Left kidney (tissue), 2 donors: ENCODE data around the gene AXIN1. TPM values are rescaled to one million over a fixed set of nuclear protein-coding genes. Genes with fewer than 3 reads are reported as not detected.

Source experiments
- DNase-seq: peaks from one replicate; pipeline ENCODE4 v3.0.0-alpha.2; 2013
- polyA plus RNA-seq: library from polyadenylated mRNA; unstranded; fragments of 120-200 nt; gene quantifications from one replicate; pipeline ENCODE4 v1.2.1, GENCODE V29; 2013; ENCODE audit not compliant: insufficient read length

The AXIN1 gene
- polyA plus RNA-seq, 1 donor = 14.7 TPM

- no peak for DNase-seq
Measured at GRCh38 chr16:283033-283805, 69.3 kb downstream of the AXIN1 start, which contains the start of gene PDIA2. Gene PDIA2 (plus strand): TSS chr16:283164. CDS start chr16:283170, 6 bp downstream.

GRCh38 chr16:282491-282890, 70.0 kb downstream of the AXIN1 start:
- no peak for DNase-seq

GRCh38 chr16:281660-282255, 70.8 kb downstream of the AXIN1 start:
- DNase-seq = no peak

DNA sequence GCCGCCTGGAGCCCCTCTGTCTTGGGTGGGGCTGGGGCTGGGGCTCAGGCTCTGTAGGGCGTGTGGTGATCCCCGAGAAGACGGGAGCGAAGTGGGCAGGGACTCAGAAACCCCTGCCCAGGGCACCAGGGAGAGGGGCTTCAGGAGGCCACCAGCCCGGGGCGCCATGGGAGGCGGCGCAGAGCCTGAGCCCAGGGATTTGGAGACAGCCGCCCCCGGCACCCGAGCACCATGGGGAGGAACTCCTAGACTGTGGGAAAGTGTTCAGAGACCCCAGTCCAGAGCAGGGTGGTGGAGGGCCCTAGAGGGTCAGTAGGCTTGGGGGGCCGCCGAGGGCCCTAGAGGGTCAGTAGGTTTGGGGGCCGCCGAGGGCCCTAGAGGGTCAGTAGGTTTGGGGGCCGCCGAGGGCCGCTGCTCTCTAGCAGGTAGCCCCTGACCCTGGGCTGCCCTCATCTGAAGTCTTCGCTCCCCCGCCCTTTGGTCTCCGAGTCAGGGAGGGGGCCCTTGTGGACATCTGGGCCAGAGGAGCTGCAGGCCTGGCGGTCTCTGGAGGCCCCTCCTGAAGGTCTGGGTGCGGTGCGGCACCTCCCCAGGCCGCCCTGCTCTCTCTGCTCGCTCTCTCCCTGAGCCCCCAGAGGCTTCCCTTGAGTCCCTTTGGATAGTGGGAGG, 71.4 kb downstream of the AXIN1 start:
- no peak for DNase-seq

DNA sequence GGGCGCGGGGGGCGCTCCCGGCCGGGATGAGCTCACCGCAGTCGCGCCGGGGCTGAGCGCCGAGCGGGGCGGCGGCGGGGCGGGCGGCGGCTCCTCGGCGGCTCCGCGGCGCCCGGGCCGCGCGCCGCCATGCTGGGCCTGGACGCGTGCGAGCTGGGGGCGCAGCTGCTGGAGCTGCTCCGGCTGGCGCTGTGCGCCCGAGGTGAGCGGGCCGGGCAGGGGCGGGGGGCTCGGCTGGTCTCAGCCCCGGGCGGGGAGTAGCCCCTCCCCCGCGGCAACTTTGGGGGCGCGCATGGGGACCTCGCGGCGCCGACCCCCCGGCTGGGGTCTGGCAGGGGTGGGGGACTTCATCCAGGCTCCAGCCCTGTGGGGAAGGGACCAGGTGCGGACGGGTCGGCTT, 72.0 kb downstream of the AXIN1 start, which contains the start of gene ARHGDIG:
ARHGDIG (plus strand) TSS at position 40 of the 400 bp plus-strand sequence; CDS start at position 130, 90 bp downstream.
- no peak for DNase-seq

DNA sequence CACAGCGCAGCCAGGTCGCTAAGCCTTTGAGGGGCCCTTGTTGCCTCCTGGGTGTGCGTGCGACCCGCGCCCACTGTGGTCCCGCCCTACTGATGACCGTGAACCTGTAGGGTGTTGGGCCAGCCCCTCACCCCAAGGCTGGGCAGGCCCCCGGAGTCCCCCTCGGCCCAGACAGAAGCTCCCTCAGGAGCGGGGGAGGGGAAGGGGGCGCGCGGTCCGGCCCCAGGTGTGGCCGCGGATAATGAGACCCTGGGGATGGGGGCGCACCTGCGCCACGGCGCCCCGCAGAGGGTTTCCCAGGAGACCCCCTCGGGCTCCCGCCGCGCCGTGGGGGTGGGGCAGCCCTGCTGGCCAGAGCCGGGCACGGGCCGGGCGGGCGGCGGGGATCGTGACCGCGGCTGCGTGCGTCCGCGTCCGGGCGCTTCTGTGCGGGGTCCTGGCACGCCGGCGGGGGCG, 72.5 kb downstream of the AXIN1 start:
- no peak for DNase-seq

DNA sequence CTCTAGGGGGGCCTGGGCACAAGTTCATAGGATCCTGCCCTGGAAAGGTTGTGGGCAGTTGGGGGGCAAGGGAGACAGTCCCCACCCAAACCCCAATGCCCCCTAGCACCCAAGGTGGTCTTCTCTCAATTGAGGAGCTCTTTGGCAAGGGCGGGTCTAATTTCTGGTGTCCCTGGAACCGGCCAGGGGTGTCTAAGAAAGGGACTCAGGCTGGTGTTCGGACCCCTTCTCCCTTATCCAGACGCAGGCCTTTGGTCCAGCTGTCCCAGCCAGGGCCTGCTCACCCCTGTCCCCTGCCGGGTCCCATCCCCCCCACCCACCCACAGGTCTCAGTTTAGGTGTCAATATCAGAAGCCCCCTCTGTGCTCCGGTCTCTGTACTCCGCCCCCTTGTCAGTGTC, 73.0 kb downstream of the AXIN1 start:
- no peak for DNase-seq

GRCh38 chr16:278863-279366, 73.6 kb downstream of the AXIN1 start:
- DNase-seq = no peak

GRCh38 chr16:276426-277077, 76.0 kb downstream of the AXIN1 start:
- DNase-seq = no peak

DNA sequence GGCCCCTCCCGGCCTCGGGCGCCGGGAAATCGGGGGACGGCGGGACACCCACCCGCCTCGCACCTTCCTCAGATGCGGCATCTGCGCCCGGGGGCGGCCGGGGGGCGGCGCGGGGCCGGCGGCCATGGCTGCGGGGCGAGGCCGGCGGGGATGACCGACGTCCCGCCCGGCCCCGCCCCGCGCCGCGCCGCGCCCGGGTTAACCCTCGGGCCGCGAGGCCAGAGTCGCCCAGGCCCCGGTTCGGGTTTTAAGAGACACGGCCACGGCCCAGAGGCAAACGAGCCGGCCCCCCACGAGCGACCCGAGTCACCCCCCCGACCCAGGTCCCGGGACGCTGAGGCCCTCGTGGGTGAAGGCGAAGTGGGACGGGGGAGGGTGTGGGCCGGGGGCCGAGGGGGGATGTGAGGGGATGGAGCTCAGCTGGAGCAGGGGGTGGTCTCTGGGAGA, 76.7 kb downstream of the AXIN1 start, which contains the start of gene RGS11:
RGS11 (minus strand) TSS at position 159 of the 447 bp plus-strand sequence; CDS start at position 126, 33 bp downstream.
- no peak for DNase-seq

DNA sequence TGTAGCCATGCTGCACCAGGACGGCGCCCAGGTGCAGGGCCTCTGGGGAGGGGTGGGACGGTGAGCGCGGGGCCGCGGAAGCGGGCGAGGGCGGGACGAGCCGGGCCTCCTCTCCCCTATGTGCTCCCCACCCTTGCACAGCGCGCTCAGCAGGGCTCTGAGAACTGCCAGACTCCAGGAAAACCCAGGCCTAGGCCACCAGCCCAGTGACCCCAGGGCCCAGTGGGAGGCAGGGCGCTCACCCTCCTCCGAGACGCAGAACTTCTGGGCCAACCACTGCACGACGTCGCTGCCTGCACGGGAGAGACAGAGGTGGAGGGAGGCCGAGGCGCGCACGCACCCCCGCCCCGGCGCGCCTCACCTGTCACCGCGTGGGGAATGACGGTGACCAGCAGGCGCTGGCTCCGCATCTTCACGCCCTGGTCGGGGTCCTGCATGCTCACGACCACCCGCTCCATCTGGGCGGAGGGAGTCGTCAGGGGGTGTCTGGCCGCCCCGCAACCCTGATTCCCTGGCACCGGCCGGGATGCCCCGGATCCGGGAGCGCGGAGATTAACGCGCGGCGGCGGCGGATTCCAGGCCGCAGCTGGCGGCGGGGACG, 77.4 kb downstream of the AXIN1 start:
- no peak for DNase-seq

DNA sequence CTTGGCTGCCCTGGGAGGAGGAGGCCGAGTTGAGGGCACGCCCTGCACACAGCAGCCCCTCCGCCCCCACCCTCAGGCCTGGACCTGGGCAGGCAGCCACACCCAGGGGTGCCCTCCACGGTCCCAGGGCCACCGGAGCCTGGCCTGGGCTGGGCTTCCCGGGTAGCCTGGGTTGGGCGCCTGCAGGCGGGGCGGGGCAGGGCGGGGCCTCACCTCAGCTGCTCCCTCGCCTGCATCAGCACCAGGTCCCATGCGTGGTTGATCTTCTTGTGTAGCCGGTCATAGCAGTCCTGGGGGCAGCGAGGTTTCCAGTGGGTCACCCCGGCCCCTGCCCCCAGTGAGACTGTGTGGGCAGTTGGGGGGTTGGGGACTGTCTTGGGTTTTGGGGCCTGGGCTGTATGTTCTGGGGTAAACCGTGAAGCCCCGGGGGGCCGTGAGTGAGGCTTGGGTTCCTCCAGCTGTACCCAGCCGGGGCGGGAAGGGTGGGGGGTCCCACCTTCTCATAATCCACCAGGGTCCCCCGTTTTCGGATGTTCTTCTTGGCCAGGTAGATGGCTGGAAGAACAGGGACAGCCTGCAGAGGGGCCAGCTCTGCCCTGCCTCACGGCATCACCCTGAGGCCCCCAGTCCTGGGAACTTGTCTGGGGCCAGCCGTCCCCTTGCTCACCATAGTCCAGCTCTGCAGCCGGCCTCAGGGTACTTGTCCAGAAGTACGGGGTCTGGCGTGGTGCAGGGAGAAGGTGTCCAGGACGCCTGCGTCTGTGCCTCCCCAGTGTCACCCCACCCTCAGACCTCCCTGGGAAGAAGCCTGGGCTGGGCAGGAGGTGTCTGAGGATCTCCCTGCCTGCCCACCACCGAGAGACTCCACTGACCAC, 78.7 kb downstream of the AXIN1 start:
- DNase-seq = no peak

- no peak for DNase-seq
Measured at GRCh38 chr16:272633-273546, 79.6 kb downstream of the AXIN1 start.

DNA sequence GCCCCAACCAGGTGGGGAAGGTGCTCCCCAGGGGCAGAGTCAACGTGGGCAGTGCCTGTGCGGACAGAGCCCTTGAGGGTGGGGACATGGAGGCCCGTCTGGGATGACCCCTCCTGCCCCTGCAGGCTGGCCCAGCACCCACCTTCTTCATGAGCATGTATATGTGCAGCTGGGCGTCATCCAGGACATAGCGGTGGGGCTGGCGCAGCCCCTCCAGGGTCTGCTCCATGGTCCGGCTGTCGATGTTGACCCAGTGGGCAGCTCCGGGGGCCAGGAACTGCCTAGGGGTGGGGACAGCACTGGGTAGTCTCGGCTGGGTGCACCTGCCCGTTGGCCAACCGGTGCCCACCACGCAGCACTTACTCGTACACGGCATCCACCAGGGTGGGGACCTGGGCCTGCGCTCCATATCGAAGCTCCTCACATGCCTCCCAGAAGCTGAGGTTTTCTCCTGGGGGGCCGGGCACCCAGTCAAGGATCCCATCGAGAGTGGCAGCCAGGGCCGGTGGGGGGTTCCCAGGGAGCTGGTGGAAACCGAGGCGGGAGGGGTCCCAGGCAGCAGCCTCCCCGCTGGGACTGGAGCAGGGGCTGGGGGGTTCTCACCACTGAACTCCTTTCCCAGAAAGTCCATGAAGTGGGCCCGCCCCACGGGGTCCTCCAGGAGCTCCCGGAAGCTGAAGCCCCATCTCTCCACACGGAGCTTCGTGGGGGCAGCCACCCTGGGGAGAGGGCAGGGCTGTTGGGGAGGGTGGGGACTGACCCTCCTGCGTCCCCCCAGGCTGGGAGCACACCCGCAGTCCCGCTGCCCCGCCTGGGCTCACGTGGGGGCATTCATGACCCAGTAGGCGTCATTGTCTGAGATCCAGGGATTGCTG, 81.9 kb downstream of the AXIN1 start:
- DNase-seq = no peak

DNA sequence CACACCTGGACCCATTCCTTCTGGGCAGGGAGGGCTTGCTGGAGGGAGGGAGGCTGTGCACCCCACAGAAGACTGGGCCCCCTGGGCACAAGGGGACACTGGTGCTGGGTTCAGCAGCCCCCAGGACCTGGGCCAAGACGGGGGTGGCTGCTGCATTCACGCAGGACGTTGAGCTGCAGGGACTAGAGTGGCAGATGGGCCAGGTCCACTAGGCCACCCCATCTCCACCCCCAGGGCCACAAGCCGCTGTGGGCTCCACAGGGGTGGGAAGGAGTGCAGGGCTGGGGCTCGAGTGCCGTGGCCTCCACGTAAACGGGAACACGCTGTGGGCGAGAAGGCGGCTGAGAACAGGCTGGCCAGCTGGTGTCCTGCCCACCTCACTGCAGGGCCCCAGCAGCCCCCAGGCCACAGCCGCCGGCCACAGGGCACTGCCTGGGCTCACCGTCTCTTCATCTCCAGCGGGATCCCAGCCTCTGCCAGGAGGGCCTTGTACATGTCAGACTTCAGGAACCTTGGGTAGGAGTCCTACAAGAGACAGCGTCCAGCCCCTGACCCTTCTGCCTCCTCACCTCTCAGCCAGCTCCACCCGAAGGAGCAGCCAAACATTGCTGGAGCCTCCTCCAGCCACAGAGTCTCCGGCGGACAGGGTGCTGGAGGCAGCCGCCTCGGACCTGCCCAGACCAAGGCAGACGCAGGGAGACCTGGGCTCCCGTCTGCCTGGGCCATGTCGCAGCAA, 83.3 kb downstream of the AXIN1 start:
- no peak for DNase-seq

GRCh38 chr16:268141-269053, 84.1 kb downstream of the AXIN1 start:
- DNase-seq = no peak
